ENCODE results near the gene MEI1.
A peak's percentile ranks its signal among the peaks of the same experiment; 100 is the strongest.

Gene MEI1

GRCh38 chr22:41842996-41843970 is 144.0 kb downstream of the MEI1 start:
- no peak for DNase-seq

- DNase-seq: no peak
Measured at GRCh38 chr22:41844036-41844435, 144.7 kb downstream of the MEI1 start.

GRCh38 chr22:41844513-41844912 is 145.2 kb downstream of the MEI1 start:
- DNase-seq: no peak

- no peak for DNase-seq
Measured at GRCh38 chr22:41845380-41846267, 146.3 kb downstream of the MEI1 start.

- peak; percentile 35 to 51 (median 43) for DNase-seq
Measured at GRCh38 chr22:41846268-41846987, 147.1 kb downstream of the MEI1 start.

- DNase-seq: no peak
Measured at GRCh38 chr22:41847300-41847699, 148.0 kb downstream of the MEI1 start.

- peak; percentile 89 to 92 (median 92) for DNase-seq
Measured at GRCh38 chr22:41848468-41848867, 149.2 kb downstream of the MEI1 start.
